Measurements from ENCODE around the gene CHMP6.

Gene CHMP6

DNA sequence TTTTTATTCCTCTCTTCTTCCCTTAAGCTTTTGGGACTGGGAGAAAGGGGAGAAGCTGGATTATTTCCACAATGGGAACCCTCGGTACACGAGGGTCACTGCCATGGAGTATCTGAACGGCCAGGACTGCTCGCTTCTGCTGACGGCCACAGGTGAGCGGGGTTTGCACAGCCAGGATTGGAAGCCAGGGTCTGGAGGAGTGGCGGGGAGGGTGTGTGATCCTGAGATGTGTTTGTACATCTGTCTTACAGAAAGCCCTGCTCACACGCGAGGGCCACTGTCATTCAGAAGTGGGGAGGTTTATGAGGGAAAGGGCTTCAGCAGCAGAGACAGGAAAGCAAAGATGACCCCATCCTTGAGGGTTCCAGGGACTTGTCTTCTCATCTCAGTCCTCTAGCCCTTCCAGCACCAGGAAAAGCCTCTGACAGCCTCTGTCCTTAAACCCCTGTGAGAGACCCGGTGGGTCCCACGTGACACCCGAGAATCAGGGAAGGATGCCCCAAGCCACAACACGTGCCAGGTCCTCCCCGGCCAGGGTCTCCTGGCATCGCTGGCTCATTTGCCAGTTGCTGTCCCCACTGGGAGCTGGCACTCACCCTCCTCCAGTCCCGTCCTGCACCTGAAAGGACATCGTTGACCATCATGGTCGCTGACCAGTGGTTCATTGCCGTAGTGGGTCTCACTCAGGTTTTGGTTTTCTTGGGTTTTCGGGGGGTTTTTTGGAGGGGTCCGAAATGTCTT is 44.3 kb upstream of the CHMP6 start:
- TF ChIP-seq, protein P1, sequence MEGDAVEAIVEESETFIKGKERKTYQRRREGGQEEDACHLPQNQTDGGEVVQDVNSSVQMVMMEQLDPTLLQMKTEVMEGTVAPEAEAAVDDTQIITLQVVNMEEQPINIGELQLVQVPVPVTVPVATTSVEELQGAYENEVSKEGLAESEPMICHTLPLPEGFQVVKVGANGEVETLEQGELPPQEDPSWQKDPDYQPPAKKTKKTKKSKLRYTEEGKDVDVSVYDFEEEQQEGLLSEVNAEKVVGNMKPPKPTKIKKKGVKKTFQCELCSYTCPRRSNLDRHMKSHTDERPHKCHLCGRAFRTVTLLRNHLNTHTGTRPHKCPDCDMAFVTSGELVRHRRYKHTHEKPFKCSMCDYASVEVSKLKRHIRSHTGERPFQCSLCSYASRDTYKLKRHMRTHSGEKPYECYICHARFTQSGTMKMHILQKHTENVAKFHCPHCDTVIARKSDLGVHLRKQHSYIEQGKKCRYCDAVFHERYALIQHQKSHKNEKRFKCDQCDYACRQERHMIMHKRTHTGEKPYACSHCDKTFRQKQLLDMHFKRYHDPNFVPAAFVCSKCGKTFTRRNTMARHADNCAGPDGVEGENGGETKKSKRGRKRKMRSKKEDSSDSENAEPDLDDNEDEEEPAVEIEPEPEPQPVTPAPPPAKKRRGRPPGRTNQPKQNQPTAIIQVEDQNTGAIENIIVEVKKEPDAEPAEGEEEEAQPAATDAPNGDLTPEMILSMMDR (IDR thresholded peaks at IDR 0.05; ENCODE audit: control insufficient read depth, extremely low read depth, insufficient read depth) = no peak
- H3K4me3 ChIP-seq (ENCODE audit: low read depth, low read length) = no peak overlapping the region
- DNase-seq (ENCODE audit: low read depth) = no peak

DNA sequence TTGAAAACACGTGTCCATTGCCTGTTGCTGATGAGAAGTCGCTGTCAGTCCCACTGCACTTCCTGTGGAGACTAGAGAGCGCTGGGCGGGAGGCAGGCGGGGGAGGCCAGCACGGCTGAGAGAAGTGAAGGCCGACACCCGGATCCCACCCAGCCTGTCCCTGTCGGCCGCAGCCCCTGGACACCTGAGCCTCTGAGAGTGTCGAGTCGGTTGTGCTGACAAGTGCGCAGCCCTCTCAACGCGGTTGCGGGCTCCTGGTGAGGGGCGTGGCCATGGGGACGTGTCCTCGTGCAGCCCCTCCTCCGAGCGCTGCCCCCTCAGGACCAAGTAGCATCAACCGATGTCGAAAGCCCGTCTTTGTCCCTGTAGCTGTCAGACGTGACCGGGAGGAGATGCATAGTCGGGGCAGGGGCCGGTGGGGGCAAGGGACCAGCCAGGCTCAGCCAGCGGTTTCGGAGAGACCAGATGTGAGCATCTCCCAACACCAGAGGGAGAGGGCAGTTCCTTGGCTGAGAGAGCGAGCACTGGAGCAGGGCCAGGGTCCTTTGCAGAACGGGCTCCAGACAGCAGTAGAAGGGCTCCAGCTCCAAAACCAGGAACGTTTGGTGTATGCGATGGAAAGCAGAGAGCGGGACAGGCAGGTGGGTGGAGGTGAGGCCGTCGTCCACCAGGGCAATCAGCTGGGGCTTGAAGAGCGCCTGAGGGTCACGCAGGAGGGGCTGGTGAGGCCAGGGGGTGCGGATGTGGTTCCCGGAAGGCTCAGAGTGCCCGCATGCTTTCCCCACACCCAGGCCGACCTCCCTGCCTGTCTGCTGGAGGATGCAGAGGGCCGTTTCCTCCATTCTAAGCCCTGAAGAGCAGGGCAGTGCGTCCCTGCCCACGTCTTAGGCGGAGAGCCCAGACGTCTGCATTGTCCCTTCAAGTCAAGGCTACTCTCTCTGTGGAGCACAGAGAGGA is 43.3 kb upstream of the CHMP6 start:
- TF ChIP-seq, protein P1 (IDR thresholded peaks at IDR 0.05; ENCODE audit: control insufficient read depth, extremely low read depth, insufficient read depth) = no peak
- no peak for DNase-seq (ENCODE audit: low read depth)

DNA sequence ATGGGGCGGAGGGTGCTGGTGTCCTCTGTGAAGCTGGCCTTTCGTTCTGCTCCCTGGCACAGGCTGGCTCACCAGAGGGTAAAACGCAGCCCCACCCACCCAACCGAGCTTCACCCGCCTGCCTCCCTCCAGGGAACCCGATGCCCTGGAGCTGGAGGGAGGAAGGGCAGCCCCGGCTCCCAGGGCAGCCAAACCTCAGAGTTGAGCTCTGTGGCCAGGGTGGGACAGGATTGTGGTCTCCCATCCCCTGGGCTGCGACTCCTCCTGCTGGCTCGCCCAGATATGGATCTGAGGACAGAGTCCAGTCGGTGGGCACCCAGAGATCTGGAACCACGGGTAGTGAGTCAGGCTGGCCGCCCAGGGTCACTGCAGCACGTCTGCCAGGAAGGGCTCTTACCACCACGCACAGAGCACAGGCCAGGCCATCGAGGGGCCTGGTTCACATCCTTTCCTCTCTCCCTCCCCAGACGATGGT is 42.6 kb upstream of the CHMP6 start:
- DNase-seq (ENCODE audit: low read depth) = no peak
- TF ChIP-seq, protein P1 (IDR thresholded peaks at IDR 0.05; ENCODE audit: control insufficient read depth, extremely low read depth, insufficient read depth) = no peak
- H3K4me3 ChIP-seq (ENCODE audit: low read depth, low read length) = no peak overlapping the region

More for the DNA sequence above, 43.3 kb upstream of the CHMP6 start:
- H3K4me3 ChIP-seq (ENCODE audit: low read depth, low read length) = no peak overlapping the region

DNA sequence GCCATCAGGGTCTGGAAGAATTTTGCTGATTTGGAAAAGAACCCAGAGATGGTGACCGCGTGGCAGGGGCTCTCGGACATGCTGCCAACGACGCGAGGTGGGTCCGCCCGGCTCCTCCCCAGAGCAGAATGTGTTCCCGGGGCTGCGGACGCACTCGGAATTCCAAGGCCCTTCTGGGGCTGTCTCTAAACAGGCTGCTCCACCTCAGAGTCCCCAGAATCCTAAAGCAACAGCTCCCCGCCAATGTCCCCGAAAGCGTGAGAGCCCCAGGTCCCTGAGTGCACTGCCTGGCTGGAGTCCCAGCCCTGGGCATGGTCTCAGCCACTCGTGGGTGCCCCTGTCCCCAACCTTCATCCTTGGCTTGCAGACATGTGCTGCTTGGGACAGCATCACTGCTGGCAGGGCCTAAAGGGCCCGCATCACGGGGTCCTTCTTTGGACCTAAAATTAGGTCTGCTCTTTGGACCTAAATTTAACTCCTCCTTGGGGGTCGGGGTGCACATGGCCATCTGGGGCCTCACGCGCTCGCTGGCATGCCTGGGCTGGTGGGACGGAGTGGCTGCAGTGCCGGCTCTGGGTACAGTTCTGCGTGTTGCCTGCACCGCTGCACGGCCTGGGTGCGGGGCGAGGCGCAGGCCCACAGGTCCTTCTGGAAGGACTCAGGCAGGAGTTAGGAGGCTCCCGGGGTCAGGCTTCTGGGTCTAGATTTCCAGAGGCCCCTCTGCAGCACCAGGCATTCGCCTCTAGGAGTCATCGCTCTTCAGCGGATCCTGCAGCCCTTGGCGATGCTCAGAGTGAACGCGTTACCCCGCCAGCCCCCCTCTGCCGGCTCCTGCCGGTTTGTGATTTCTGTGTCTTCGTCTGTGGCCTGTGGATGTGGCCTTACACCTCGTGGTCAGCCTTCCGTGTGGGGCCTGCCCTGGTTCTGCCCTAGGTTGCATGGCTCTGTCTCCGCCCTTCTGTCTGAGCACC is 41.9 kb upstream of the CHMP6 start:
- TF ChIP-seq, protein P1 (IDR thresholded peaks at IDR 0.05; ENCODE audit: control insufficient read depth, extremely low read depth, insufficient read depth) = no peak
- H3K4me3 ChIP-seq (ENCODE audit: low read depth, low read length) = no peak overlapping the region
- no peak for DNase-seq (ENCODE audit: low read depth)

DNA sequence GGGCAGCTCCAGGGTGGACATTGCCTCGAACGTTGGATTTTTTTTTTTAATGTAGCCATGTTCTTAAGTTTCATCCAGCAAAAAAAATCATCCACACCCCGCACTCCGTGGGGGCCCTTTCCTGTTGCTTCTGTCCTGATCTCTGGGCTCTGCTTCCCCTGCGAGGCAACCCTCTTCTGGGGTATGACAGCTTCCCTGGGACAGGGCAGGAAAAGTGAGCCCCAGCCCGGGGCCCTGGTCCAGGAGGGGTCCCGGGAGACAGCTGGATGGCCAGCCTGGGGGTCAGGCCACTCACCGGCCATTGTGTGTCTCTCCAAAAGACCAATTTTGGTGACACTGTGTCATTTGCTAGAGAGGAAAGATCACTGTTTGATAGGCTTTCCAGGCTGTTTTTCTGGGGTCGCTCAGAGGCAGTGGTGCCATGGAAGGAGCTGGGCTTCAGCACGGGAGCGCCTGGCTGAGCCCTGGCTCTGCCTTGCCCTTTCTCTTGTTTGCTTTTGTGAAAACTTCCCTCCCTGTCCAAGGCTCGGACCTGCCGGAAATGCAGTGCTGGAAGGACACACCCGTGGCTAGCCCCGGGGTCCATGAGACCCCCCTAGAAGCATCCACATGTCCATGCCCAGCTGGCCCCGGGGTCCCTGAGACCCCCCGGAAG is 41.0 kb upstream of the CHMP6 start:
- TF ChIP-seq, protein P1 (IDR thresholded peaks at IDR 0.05; ENCODE audit: control insufficient read depth, extremely low read depth, insufficient read depth) = no peak
- no peak for DNase-seq (ENCODE audit: low read depth)
- H3K4me3 ChIP-seq (ENCODE audit: low read depth, low read length) = no peak overlapping the region
